Endothelial cell of umbilical vein (primary cell): ENCODE results near the gene ZBTB12. TPM values are rescaled to one million over a fixed set of nuclear protein-coding genes. Genes with fewer than 3 reads are reported as not detected.

Experiments
- BruUV-seq: library from RNA; stranded (reverse); fragments of 400-500 nt; replicated peaks from 2 replicates; lab custom pipeline; 2021; lab: Mats Ljungman, UMichigan
- CTCF ChIA-PET: fragments of 300-600, 350-600 bp; sonication (Branson Sonifier 250); formaldehyde crosslinking; loops from one replicate; lab custom pipeline; 2021; ENCODE audit warnings: antibody characterized with exemption, inconsistent platforms; lab: Charles Lee
- POLR2A ChIA-PET: fragments of 300-600, 350-600 bp; sonication (Branson Sonifier 250); formaldehyde crosslinking; loops from one replicate; lab custom pipeline; 2021; ENCODE audit warnings: antibody characterized with exemption, inconsistent platforms; lab: Charles Lee
- DNase-seq: peaks from one replicate; pipeline ENCODE4 v3.0.0-alpha.2; 2011; ENCODE audit warnings: low read depth, low spot score
- FAIRE-seq: peaks from 2 replicates; lab custom pipeline; 2011; peaks lifted over from hg19 to GRCh38; lab: Jason Lieb, UNC
- H2AFZ ChIP-seq: 2 replicates; pipeline ENCODE4 v1.6.0; 2012; ENCODE audit warnings: low read depth, low read length, control low read depth, inconsistent platforms
- H3K27ac ChIP-seq: 2 replicates; pipeline ENCODE4 v1.5.1; 2011; ENCODE audit warnings: low read depth, mild to moderate bottlenecking, control low read depth, low read length, moderate library complexity; ENCODE audit not compliant: insufficient read depth
- H3K27me3 ChIP-seq, 2 experiments: 2 replicates each; pipeline versions ENCODE4 v1.6.0 to v1.6.1; 2011; ENCODE audit warnings: low read length in 2 of 2, mixed read lengths in 1 of 2; ENCODE audit not compliant: control insufficient read depth in 2 of 2, insufficient read depth in 2 of 2
- H3K36me3 ChIP-seq, 2 experiments: 2 replicates in 1 of 2; 3 replicates in 1 of 2; pipeline ENCODE4 v1.5.1; 2011; ENCODE audit warnings: low read length in 2 of 2, mild to moderate bottlenecking in 1 of 2, moderate library complexity in 1 of 2; ENCODE audit not compliant: control insufficient read depth in 2 of 2, insufficient read depth in 2 of 2; ENCODE audit errors: extremely low read depth in 1 of 2
- H3K4me1 ChIP-seq: 3 replicates; pipeline ENCODE4 v1.5.1; 2011; ENCODE audit warnings: mild to moderate bottlenecking, low read length; ENCODE audit not compliant: control insufficient read depth, insufficient read depth; ENCODE audit errors: extremely low read depth
- H3K4me2 ChIP-seq: 2 replicates; pipeline ENCODE4 v1.6.1; 2011; ENCODE audit warnings: low read length, control low read depth, mixed read lengths; ENCODE audit not compliant: insufficient read depth
- H3K4me3 ChIP-seq, 3 experiments: fragments of 200-600 bp in 1 of 3; sonication (generic), shearing (Covaris generic) in 1 of 3; replicated peaks in 1 of 3; 2 replicates each; pipeline ENCODE4 v1.5.1; 2011 to 2016; ENCODE audit warnings: control low read depth in 3 of 3, low read length in 3 of 3, mild to moderate bottlenecking in 2 of 3, inconsistent platforms in 1 of 3, low read depth in 1 of 3, moderate library complexity in 1 of 3; ENCODE audit not compliant: insufficient read depth in 1 of 3
- H3K79me2 ChIP-seq: 2 replicates; pipeline ENCODE4 v1.6.0; 2012; ENCODE audit warnings: low read length, inconsistent platforms; ENCODE audit not compliant: control insufficient read depth, insufficient read depth
- H3K9ac ChIP-seq: replicated peaks from 2 replicates; pipeline ENCODE3; 2011; ENCODE audit warnings: low read length, control low read depth; ENCODE audit not compliant: insufficient read depth; ENCODE audit errors: extremely low read depth
- H3K9me1 ChIP-seq: replicated peaks from 3 replicates; pipeline ENCODE4 v1.6.0; 2011; ENCODE audit warnings: mild to moderate bottlenecking, low read length; ENCODE audit not compliant: control insufficient read depth, insufficient read depth; ENCODE audit errors: extremely low read depth
- H3K9me3 ChIP-seq: replicated peaks from 2 replicates; pipeline ENCODE4 v1.5.1; 2012; ENCODE audit warnings: low read length, inconsistent platforms; ENCODE audit not compliant: control insufficient read depth, insufficient read depth
- H4K20me1 ChIP-seq: replicated peaks from 2 replicates; pipeline ENCODE3; 2011; ENCODE audit warnings: mild to moderate bottlenecking, low read length; ENCODE audit not compliant: control insufficient read depth, insufficient read depth; ENCODE audit errors: extremely low read depth
- FOS ChIP-seq: IDR thresholded peaks from 2 replicates; pipeline ENCODE4 v1.6.1; 2011; ENCODE audit warnings: mild to moderate bottlenecking, low read length, moderate library complexity, borderline replicate concordance; ENCODE audit not compliant: insufficient read depth
- GATA2 ChIP-seq: IDR thresholded peaks from 2 replicates; pipeline ENCODE4 v1.7.0; 2011; ENCODE audit warnings: low read depth, mild to moderate bottlenecking, moderate library complexity, mixed read lengths, low read length; ENCODE audit not compliant: insufficient read length, insufficient read depth
- JUN ChIP-seq: IDR thresholded peaks from 2 replicates; pipeline ENCODE4 v1.6.1; 2011; ENCODE audit warnings: borderline replicate concordance, low read depth; ENCODE audit not compliant: insufficient read length, insufficient read depth
- MYC ChIP-seq: IDR thresholded peaks from one replicate; pipeline ENCODE4 v1.6.1; 2011; ENCODE audit warnings: mild to moderate bottlenecking, low read depth, low read length
- POLR2A ChIP-seq: IDR thresholded peaks from 2 replicates; pipeline ENCODE4 v1.6.1; 2012; ENCODE audit warnings: low read depth, mild to moderate bottlenecking, control low read depth, low read length
- POLR2AphosphoS5 ChIP-seq: IDR thresholded peaks from 2 replicates; pipeline ENCODE4 v1.6.1; 2012; ENCODE audit warnings: low read depth, mild to moderate bottlenecking, control low read depth, low read length, moderate library complexity; ENCODE audit not compliant: insufficient read depth
- dilution Hi-C: fragments of 300-500 bp; cut with MboI; formaldehyde crosslinking; loops from one replicate; pipeline ENCODE4 v1.15.0; 2019; ENCODE audit warnings: low sequenced_read_pairs; ENCODE audit not compliant: extremely low pct_ligation_motif_present
- intact Hi-C: fragments of 100-400 bp; cut with micrococcal nuclease; formaldehyde crosslinking; loops from one replicate; pipeline ENCODE4 v1.10.0; 2022
- polyA plus RNA-seq, 4 experiments: library from polyadenylated mRNA; depleted of rRNA in 3 of 4; stranded (reverse) in 3 of 4; unstranded in 1 of 4; fragments of >200 nt; gene quantifications; 2 replicates each; pipeline versions ENCODE4 v1.2.1 to v1.2.3, GENCODE V29; 2011 to 2012; ENCODE audit warnings: missing spikeins in 1 of 4
- total RNA-seq: library from RNA; stranded (reverse); gene quantifications from 2 replicates; pipeline ENCODE4 v1.2.3, GENCODE V29; 2021
- TF ChIP-seq, protein P1 (sequence below), 2 donors: IDR thresholded peaks; 1 replicate in 1 of 2; 2 replicates in 1 of 2; pipeline ENCODE4 v1.5.1; 2011; ENCODE audit warnings: low read length in 2 of 2, mild to moderate bottlenecking in 2 of 2, moderate library complexity in 2 of 2, control low read depth in 1 of 2, inconsistent platforms in 1 of 2, low read depth in 1 of 2; ENCODE audit not compliant: insufficient read depth in 1 of 2; ENCODE audit errors: extremely low read depth in 1 of 2
- TF ChIP-seq, protein P2 (sequence below): IDR thresholded peaks from 2 replicates; pipeline ENCODE4 v1.6.1; 2011; ENCODE audit not compliant: insufficient read depth, insufficient read length

The ZBTB12 gene
- total and polyA plus RNA-seq, 2 donors (not counting 3 experiments of a cell fraction or from before 2014, with no cell fraction given), result 2.9 to 4.9 TPM

DNA sequence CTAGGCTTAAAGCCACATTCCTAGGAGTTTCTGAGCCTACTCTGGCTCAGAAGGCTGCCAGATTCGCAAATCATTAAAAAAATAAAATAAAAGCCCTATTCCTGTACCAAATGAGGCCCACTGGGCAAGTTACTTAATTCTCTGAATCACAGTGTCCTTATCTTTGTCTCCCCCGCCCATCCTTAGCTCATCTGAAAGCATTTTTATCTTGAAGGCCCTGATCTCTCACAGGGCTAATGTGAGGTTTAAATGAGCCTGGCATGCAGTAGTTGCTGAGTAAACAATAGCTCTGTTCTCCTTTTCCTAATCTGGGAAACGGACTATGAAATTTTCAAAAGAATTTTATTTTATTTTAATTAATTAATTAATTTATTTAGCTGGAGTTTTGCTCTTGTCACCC, 2.1 kb upstream of the ZBTB12 start:
- DNase-seq (no peak), FAIRE-seq (no peak)
- Histone ChIP-seq H3K79me2 (no peaks in the 10 kb centered on the region), H3K4me1 (no peaks in the 10 kb centered on the region), H3K36me3 (no peaks in the 10 kb centered on the region), H3K4me3 (no peak overlapping the region), H3K9ac (no peak overlapping the region), H4K20me1 (no peaks in the 10 kb centered on the region), H3K27me3 (peaks cover 5 to 12% of the 10 kb centered on the region in 2 experiments), H3K27ac (no peak overlapping the region), H3K9me1 (no peaks in the 10 kb centered on the region), H3K9me3 (no peaks in the 10 kb centered on the region), H3K4me2 (no peak overlapping the region), H2AFZ (no peak overlapping the region)
- TF ChIP-seq POLR2AphosphoS5, result no peak
- no peak for TF ChIP-seq GATA2
- TF ChIP-seq MYC, result no peak
- no peak for TF ChIP-seq POLR2A
- TF ChIP-seq JUN, result no peak
- TF ChIP-seq FOS, result no peak
- TF ChIP-seq, protein P1, sequence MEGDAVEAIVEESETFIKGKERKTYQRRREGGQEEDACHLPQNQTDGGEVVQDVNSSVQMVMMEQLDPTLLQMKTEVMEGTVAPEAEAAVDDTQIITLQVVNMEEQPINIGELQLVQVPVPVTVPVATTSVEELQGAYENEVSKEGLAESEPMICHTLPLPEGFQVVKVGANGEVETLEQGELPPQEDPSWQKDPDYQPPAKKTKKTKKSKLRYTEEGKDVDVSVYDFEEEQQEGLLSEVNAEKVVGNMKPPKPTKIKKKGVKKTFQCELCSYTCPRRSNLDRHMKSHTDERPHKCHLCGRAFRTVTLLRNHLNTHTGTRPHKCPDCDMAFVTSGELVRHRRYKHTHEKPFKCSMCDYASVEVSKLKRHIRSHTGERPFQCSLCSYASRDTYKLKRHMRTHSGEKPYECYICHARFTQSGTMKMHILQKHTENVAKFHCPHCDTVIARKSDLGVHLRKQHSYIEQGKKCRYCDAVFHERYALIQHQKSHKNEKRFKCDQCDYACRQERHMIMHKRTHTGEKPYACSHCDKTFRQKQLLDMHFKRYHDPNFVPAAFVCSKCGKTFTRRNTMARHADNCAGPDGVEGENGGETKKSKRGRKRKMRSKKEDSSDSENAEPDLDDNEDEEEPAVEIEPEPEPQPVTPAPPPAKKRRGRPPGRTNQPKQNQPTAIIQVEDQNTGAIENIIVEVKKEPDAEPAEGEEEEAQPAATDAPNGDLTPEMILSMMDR (IDR thresholded peaks at IDR 0.05; ENCODE audit: extremely low read depth in 1 of 2, insufficient read depth in 1 of 2, low read depth in 1 of 2, low read length in 2 of 2), result no peak
- TF ChIP-seq, protein P2, sequence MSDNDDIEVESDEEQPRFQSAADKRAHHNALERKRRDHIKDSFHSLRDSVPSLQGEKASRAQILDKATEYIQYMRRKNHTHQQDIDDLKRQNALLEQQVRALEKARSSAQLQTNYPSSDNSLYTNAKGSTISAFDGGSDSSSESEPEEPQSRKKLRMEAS, result no peak
- ChIA-PET POLR2A (no interaction called here), CTCF (interaction anchor here (1.2 kb wide), 1 partner anchor 48 kb away, joined by 7 read pairs; no protein-coding TSS in a partner anchor)
- dilution Hi-C loops, result no loop called here
- BruUV-seq, result no TSS peak
- intact Hi-C loops, result loop anchor here (2.0 kb wide), 1 partner anchor 49 kb away; no protein-coding TSS in a partner anchor
